ENCODE measurements around the gene MYL12A.

Gene MYL12A

DNA sequence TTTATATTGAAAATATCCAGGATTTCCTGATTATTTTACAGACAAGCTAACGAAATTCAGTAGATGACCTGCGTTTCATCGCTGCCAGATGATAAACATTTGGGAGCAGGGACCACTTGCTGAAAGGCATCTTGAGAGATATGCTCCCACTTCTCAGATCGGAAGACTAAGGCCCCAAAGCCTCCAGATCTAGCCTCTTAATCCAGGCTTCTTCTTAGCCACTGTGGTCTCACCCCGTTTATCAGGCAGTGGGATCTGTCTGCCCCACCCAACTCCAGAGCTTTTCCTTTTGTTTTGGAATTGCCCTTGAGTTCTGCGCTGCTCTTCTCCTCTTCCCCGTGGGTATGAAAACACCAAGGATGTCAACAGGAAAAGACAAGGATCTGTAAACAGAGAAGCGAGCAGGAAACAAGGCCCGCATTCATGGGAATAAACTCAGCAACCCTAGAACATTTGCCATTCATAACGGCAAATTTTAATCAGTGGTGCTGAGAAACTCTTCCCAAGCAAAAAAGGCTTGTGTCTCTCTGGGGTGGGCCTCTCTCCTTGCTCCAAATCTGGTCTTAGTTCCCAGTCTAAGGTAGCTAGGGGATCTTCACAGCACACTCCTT lies 35.8 kb downstream of the MYL12A start:
- DNase-seq (ENCODE audit: low read depth) = no peak

DNA sequence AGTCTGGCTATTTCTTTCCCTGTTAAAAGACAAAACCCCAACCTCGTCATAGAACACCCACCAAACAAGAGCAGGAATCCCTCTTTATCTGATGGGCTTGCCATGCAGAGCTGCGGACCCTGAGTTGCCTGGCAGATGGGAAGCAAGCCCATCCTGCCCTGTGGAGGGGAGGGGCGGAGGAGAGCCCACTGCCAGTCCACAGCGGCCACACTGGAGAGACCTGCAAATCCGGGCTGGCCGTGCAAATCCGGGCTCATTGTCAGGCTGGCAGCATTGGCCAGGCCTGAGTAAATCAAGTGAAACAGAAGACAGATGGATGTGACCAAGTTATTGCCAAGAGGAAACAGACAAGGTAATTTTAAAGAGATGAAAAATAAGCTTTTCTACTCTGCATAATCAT lies 36.3 kb downstream of the MYL12A start:
- no peak for DNase-seq (ENCODE audit: low read depth)

DNA sequence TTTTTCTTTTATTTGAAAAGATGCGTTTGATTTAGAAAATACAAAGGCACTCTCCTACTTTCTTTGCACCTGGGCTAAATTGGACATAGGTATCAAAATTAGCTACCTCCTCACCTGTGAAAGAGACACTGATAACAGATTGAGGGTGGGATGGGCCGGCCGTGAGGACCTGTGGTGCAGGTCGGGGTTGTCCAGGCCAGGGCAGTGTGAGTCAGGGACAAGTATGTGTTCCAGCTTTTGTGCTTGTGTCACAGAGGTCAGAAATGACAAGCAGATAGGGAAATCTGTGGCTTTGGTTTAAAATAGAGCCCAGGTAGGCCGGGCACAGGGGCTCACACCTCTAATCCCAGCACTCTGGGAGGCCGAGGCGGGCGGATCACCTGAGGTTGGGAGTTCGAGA lies 36.9 kb downstream of the MYL12A start:
- no peak for DNase-seq (ENCODE audit: low read depth)

GRCh38 chr18:3286159-3286558 lies 38.6 kb downstream of the MYL12A start:
- DNase-seq (ENCODE audit: low read depth) = no peak

- DNase-seq (ENCODE audit: low read depth) = no peak
Observed at GRCh38 chr18:3293196-3293951, 45.8 kb downstream of the MYL12A start.

DNA sequence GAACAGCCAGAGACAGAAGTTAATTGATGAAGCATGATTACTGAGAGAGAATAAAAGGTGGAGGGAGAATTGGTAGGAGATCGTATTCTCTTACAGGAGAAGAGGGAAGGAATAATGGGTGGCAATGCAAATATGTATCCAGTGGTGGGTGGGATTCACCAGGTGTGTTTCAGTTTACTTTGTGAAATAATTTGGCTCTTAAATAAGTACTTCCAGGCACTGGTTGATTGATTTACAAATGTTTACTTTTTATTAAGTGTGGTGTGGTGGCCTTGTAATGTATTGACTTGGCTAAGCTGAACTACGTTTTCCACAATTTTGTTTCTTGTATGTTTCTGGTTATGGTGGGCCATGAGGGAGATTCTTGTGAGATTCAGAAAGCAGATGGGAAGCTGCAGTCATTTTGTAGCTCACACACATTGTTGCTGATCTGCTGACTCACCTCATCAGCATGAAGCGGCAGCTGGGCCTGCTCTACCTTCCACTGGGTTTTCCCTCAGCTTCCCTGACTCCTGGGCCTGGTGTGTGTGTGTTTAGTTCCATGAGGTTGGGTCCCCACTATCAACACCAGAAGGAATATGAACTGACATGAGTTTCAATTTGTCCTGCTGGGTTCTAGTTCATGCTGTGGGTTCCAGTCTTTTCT lies 47.0 kb downstream of the MYL12A start:
- no peak for DNase-seq (ENCODE audit: low read depth)

DNA sequence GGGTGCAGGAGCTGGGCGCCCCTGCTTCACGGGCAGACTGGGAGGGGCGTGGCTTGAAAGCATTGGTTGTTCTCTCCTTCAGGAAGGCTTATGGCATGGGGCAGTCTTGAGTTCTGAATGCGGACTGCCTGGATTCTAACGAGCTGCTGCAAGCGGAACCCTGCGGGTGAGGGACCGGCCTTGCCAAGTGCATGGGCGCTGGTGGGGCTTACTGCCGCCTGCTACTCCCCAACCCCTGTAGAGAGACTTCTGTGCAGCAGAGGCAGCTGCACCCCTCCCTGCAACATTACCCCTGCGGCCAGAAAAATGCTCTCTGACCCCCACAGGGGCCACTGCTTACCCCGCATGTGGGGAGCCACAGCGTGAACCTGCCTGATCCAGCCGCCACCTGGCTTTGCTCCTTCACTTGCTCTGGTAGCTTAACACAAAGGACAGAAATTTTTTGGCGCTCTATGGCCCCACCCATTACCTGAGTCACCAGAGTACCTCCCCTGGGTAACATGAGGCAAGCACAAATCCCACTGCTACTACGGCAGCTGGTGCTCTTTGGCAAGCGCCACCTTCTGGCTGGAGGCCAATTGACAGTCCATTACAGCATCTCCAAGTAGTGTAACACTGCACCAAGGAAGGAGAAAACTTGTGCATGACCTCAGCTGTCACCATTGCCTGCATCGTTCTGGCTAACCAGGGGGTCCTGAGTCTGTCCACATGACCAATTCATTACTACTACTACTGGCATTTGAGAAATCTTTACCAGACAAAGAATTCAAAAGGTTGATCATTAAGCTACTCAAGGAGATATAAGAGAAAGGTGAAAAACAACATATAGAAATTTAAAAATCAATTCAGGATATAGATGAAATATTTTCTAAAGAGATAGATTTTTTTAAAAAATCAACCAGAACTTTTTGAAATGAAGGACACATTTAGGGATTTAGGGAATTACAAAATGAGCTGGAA lies 49.7 kb downstream of the MYL12A start:
- no peak for DNase-seq (ENCODE audit: low read depth)

DNA sequence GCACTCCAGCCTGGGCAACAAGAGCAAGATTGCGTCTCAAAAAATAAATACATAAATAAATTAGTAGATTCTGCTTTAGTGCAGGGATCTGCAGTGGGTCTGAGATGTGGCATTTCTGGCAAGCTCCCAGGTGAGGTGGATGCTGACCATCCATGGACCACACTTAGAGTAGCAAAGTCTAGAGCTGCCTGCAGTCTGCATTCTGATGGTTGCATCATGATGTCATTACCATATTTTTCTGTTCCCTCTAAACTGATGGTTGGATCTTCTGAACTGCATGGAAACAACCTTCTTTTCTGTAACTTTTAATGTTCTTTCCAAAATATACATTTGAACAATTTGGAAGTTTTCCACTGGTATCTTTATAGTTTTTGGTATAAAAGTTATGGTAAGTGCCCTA lies 57.2 kb downstream of the MYL12A start:
- no peak for DNase-seq (ENCODE audit: low read depth)

DNA sequence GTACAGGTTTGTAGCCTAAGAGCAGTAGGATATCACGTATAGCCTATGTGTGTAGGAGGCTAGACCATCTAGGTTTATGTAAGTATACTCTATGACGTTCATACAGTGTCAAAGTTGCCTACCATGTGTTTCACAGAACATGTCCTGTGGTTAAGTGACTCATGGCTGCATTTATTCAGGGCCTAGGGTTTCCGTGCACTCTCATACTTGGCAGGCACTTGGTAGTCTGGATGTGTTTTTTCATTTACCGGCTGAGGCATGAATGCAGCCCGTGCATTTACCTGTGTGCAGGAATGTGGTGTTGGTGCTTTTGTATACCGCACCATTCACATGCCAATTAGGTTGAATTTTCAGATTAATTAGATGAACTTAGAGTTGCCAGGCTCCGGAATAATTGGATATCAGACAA lies 57.8 kb downstream of the MYL12A start:
- DNase-seq (ENCODE audit: low read depth) = peak; percentile 75
